HepG2 (cell line): ENCODE measurements around the gene ASIC2. TPM values are rescaled to one million over a fixed set of nuclear protein-coding genes. Genes with fewer than 3 reads are reported as not detected.

Source experiments
- ATAC-seq: fragments of 200-7000 bp; cut with Tn5 transposase; 3 replicates; pipeline ENCODE4 v1.9.1; 2020; ENCODE audit warnings: mild to moderate bottlenecking, moderate library complexity
- BruUV-seq: library from RNA; stranded (reverse); fragments of 400-500 nt; replicated peaks from 2 replicates; lab custom pipeline; 2021; lab: Mats Ljungman, UMichigan
- CTCF ChIA-PET: fragments of 300-600 bp; formaldehyde crosslinking; extraction: SDS; loops from one replicate; lab custom pipeline; 2021; ENCODE audit warnings: low total read pairs, inconsistent platforms, low intra/inter-chr PET ratio; lab: Yijun Ruan, JAX
- POLR2A ChIA-PET: fragments of 350-600 bp; sonication (Branson Sonifier 250); formaldehyde crosslinking; loops from one replicate; lab custom pipeline; 2020; ENCODE audit warnings: antibody characterized with exemption, inconsistent platforms; lab: Yijun Ruan, JAX
- DNase-seq: peaks from one replicate; pipeline ENCODE4 v3.0.0-alpha.2; 2015; ENCODE audit warnings: low spot score
- FAIRE-seq: peaks from 3 replicates; lab custom pipeline; 2011; peaks lifted over from hg19 to GRCh38; lab: Jason Lieb, UNC
- H2AFZ ChIP-seq: one replicate; pipeline ENCODE4 v1.6.1; 2011; ENCODE audit warnings: low read length, inconsistent platforms
- H3K27ac ChIP-seq: fragments of 300-600 bp; 3 replicates; pipeline ENCODE4 v1.8.0; 2011; ENCODE audit warnings: mixed run types, mild to moderate bottlenecking, mixed read lengths, low read length, inconsistent platforms; ENCODE audit not compliant: insufficient read depth; ENCODE audit errors: extremely low read length
- H3K27me3 ChIP-seq, 2 experiments: fragments of 200-600 bp in 1 of 2; 2 replicates in 1 of 2; 3 replicates in 1 of 2; pipeline versions ENCODE4 v1.6.0 to v1.8.0; 2011; ENCODE audit warnings: low read length in 2 of 2, mild to moderate bottlenecking in 2 of 2, moderate library complexity in 2 of 2, inconsistent platforms in 1 of 2; ENCODE audit not compliant: insufficient read depth in 2 of 2, control insufficient read depth in 1 of 2
- H3K36me3 ChIP-seq, 2 experiments: fragments of 200-600 bp in 1 of 2; replicated peaks in 1 of 2; 2 replicates in 1 of 2; 3 replicates in 1 of 2; pipeline versions ENCODE4 v1.5.1 to v1.8.0; 2011; ENCODE audit warnings: low read length in 2 of 2, inconsistent platforms in 1 of 2; ENCODE audit not compliant: insufficient read depth in 2 of 2, control insufficient read depth in 1 of 2
- H3K4me1 ChIP-seq: 2 replicates; pipeline ENCODE4 v1.5.1; 2012; ENCODE audit warnings: low read length, inconsistent platforms; ENCODE audit not compliant: insufficient read depth
- H3K4me2 ChIP-seq: 2 replicates; pipeline ENCODE4 v1.6.0; 2011; ENCODE audit warnings: low read depth, low read length, inconsistent platforms
- H3K4me3 ChIP-seq, 3 experiments: fragments of 200-600 bp in 1 of 3; sonication (generic), shearing (Covaris generic) in 1 of 3; replicated peaks in 1 of 3; 2 replicates each; pipeline ENCODE4 v1.5.1; 2011 to 2016; ENCODE audit warnings: low read length in 3 of 3, inconsistent platforms in 2 of 3, low read depth in 2 of 3, mild to moderate bottlenecking in 2 of 3, control low read depth in 1 of 3, mixed read lengths in 1 of 3; ENCODE audit not compliant: insufficient read depth in 1 of 3
- H3K79me2 ChIP-seq: one replicate; pipeline ENCODE4 v1.6.1; 2011; ENCODE audit warnings: low read length, inconsistent platforms; ENCODE audit not compliant: insufficient read depth
- H3K9ac ChIP-seq: 2 replicates; pipeline ENCODE4 v1.6.0; 2011; ENCODE audit warnings: mild to moderate bottlenecking, low read depth, low read length, inconsistent platforms; ENCODE audit not compliant: insufficient read depth
- H3K9me3 ChIP-seq: 2 replicates; pipeline ENCODE4 v1.5.1; 2012; ENCODE audit warnings: mild to moderate bottlenecking, low read length
- H4K20me1 ChIP-seq: 2 replicates; pipeline ENCODE4 v1.6.0; 2011; ENCODE audit warnings: inconsistent platforms, mild to moderate bottlenecking, low read length, moderate library complexity; ENCODE audit not compliant: insufficient read depth
- AGO2 ChIP-seq: fragments of 200-400 bp; formaldehyde crosslinking; optimal IDR thresholded peaks from 2 replicates; pipeline ENCODE3; 2017; ENCODE audit warnings: mild to moderate bottlenecking, low read depth, low read length, moderate library complexity
- GATA4 ChIP-seq: sonication (generic); IDR thresholded peaks from 2 replicates; pipeline ENCODE4 v1.6.1; 2016; ENCODE audit warnings: antibody characterized with exemption, low read depth, borderline replicate concordance
- HES4 ChIP-seq: sonication (generic); formaldehyde crosslinking; IDR thresholded peaks from 2 replicates; pipeline ENCODE4 v1.9.0; 2021; ENCODE audit warnings: mild to moderate bottlenecking, missing genetic modification reagents, borderline replicate concordance
- HOXA3 ChIP-seq: sonication (generic); formaldehyde crosslinking; IDR thresholded peaks from 2 replicates; pipeline ENCODE4 v1.5.0; 2020; ENCODE audit warnings: missing genetic modification reagents
- NFIC ChIP-seq: IDR thresholded peaks from 2 replicates; pipeline ENCODE4 v1.6.1; 2012; ENCODE audit warnings: mild to moderate bottlenecking, low read length, inconsistent platforms
- SAP130 ChIP-seq: IDR thresholded peaks from 2 replicates; pipeline ENCODE4 v1.6.1; 2016; ENCODE audit warnings: low read depth
- TAF15 ChIP-seq: fragments of 200-400 bp; formaldehyde crosslinking; IDR thresholded peaks from one replicate; pipeline ENCODE4 v1.6.1; 2018; ENCODE audit warnings: mild to moderate bottlenecking, low read depth, low read length; ENCODE audit not compliant: poor library complexity, severe bottlenecking
- ZNF839 ChIP-seq: sonication (generic); formaldehyde crosslinking; IDR thresholded peaks from 2 replicates; pipeline ENCODE4 v1.4.0; 2020; ENCODE audit warnings: missing genetic modification reagents, mild to moderate bottlenecking, borderline replicate concordance
- WGBS: methylation state at CpG from one replicate; pipeline ENCODE4 v1.1.6; 2017; ENCODE audit warnings: low lambda C conversion rate; 5-methylcytosine and 5-hydroxymethylcytosine counted together
- in situ Hi-C: cut with HindIII; loops from 2 replicates; pipeline ENCODE4 v1.10.0; 2017; ENCODE audit warnings: low pct_unique_long_range_greater_than_20kb; ENCODE audit not compliant: extremely low pct_ligation_motif_present
- intact Hi-C: fragments of 100-400 bp; cut with micrococcal nuclease; formaldehyde crosslinking; loops from one replicate; pipeline ENCODE4 v1.10.0; 2022; ENCODE audit not compliant: unreplicated experiment
- polyA plus RNA-seq, 8 experiments: library from polyadenylated mRNA; depleted of rRNA in 3 of 8; stranded (reverse) in 7 of 8; unstranded in 1 of 8; fragments of >200 nt; fragmentation: Illumina TruSeq in 4 of 8; extraction: Trizol in 4 of 8; gene quantifications; 2 replicates each; pipeline versions ENCODE4 v1.2.1 to v1.2.3, GENCODE V29; 2011 to 2016; ENCODE audit warnings: low read depth in 4 of 8, missing spikeins in 1 of 8, mixed read lengths in 1 of 8; ENCODE audit not compliant: insufficient read depth in 1 of 8
- total RNA-seq, 5 experiments: library from RNA; depleted of rRNA; stranded (reverse); fragments of >200 nt; fragmentation: Illumina TruSeq; extraction: Trizol; gene quantifications; 2 replicates each; pipeline ENCODE4 v1.2.3, GENCODE V29; 2016; ENCODE audit warnings: low read depth in 1 of 5
- TF ChIP-seq, protein P1 (sequence below): sonication (generic); formaldehyde crosslinking; IDR thresholded peaks from 2 replicates; pipeline ENCODE4 v1.8.1; 2023; ENCODE audit warnings: mild to moderate bottlenecking, missing genetic modification reagents
- TF ChIP-seq, protein P2 (sequence below): sonication (generic); formaldehyde crosslinking; IDR thresholded peaks from 2 replicates; pipeline ENCODE4 v1.5.0; 2020; ENCODE audit warnings: mild to moderate bottlenecking, missing genetic modification reagents
- TF ChIP-seq, protein P3 (sequence below): sonication (generic); formaldehyde crosslinking; conservative IDR thresholded peaks from 2 replicates; pipeline ENCODE4 v1.8.0; 2022; ENCODE audit warnings: mild to moderate bottlenecking, moderate library complexity, missing genetic modification reagents
- TF ChIP-seq, protein P4 (sequence below): sonication (generic); formaldehyde crosslinking; IDR thresholded peaks from 2 replicates; pipeline ENCODE4 v1.5.1; 2020; ENCODE audit warnings: mild to moderate bottlenecking, missing genetic modification reagents

The ASIC2 gene
- total and polyA plus RNA-seq, 2 of the 13 experiments (the other 11 are each of a cell fraction or from before 2014, with no cell fraction given), result not detected

DNA sequence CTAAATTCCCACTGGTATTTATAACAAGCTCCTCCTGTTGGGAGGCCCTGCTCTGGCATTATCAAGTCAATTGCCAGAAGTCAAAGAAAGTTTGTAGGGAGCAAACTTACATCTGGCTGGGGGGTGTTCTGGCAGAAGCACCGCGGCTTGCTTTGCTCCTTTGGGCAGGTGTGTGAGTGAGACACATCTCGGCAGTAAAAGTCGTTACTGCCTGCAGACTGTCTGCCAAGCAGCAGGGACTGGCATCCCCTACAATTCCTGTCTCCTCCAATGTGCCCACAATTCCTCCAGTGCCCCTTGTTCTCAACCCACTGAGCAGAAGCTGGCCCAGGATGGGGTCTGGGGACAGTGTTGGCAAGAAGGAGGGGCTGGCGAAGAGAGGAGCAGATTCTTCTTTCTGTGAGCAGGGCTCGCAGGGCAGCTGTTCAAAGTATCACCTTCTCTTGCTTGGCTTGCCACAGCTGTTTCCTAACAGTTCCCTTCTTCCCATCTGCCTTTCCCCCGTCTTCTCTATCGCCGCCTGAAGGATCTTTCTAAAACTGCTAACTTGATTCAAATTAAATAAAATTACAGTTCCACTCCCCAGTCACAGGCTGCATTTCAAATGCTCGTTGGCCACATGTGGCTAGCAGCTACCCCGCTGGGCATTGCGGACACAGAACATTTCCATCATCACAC, 271.2 kb downstream of the ASIC2 start:
- TF ChIP-seq HOXA3, result no peak
- TF ChIP-seq, protein P1, sequence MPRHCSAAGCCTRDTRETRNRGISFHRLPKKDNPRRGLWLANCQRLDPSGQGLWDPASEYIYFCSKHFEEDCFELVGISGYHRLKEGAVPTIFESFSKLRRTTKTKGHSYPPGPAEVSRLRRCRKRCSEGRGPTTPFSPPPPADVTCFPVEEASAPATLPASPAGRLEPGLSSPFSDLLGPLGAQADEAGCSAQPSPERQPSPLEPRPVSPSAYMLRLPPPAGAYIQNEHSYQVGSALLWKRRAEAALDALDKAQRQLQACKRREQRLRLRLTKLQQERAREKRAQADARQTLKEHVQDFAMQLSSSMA, result no peak
- no peak for TF ChIP-seq GATA4
- TF ChIP-seq NFIC, result no peak
- TF ChIP-seq, protein P2, sequence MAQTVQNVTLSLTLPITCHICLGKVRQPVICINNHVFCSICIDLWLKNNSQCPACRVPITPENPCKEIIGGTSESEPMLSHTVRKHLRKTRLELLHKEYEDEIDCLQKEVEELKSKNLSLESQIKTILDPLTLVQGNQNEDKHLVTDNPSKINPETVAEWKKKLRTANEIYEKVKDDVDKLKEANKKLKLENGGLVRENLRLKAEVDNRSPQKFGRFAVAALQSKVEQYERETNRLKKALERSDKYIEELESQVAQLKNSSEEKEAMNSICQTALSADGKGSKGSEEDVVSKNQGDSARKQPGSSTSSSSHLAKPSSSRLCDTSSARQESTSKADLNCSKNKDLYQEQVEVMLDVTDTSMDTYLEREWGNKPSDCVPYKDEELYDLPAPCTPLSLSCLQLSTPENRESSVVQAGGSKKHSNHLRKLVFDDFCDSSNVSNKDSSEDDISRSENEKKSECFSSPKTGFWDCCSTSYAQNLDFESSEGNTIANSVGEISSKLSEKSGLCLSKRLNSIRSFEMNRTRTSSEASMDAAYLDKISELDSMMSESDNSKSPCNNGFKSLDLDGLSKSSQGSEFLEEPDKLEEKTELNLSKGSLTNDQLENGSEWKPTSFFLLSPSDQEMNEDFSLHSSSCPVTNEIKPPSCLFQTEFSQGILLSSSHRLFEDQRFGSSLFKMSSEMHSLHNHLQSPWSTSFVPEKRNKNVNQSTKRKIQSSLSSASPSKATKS, result no peak
- TF ChIP-seq ZNF839, result no peak
- no peak for TF ChIP-seq AGO2
- TF ChIP-seq, protein P3, sequence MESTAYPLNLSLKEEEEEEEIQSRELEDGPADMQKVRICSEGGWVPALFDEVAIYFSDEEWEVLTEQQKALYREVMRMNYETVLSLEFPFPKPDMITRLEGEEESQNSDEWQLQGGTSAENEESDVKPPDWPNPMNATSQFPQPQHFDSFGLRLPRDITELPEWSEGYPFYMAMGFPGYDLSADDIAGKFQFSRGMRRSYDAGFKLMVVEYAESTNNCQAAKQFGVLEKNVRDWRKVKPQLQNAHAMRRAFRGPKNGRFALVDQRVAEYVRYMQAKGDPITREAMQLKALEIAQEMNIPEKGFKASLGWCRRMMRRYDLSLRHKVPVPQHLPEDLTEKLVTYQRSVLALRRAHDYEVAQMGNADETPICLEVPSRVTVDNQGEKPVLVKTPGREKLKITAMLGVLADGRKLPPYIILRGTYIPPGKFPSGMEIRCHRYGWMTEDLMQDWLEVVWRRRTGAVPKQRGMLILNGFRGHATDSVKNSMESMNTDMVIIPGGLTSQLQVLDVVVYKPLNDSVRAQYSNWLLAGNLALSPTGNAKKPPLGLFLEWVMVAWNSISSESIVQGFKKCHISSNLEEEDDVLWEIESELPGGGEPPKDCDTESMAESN (CRISPR knock-in tag), result no peak
- TF ChIP-seq TAF15, result no peak
- TF ChIP-seq HES4 (CRISPR knock-in tag), result no peak
- TF ChIP-seq SAP130, result no peak
- TF ChIP-seq, protein P4, sequence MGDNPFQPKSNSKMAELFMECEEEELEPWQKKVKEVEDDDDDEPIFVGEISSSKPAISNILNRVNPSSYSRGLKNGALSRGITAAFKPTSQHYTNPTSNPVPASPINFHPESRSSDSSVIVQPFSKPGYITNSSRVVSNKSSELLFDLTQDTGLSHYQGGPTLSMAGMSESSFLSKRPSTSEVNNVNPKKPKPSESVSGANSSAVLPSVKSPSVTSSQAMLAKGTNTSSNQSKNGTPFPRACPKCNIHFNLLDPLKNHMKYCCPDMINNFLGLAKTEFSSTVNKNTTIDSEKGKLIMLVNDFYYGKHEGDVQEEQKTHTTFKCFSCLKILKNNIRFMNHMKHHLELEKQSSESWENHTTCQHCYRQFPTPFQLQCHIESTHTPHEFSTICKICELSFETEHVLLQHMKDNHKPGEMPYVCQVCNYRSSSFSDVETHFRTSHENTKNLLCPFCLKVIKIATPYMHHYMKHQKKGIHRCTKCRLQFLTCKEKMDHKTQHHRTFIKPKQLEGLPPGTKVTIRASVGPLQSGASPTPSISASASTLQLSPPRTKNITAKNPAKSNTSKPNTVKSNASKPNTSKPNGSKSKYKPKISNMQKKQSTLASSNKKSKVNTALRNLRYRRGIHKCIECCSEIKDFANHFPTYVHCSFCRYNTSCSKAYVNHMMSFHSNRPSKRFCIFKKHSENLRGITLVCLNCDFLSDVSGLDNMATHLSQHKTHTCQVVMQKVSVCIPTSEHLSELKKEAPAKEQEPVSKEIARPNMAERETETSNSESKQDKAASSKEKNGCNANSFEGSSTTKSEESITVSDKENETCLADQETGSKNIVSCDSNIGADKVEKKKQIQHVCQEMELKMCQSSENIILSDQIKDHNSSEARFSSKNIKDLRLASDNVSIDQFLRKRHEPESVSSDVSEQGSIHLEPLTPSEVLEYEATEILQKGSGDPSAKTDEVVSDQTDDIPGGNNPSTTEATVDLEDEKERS, result no peak
- in situ Hi-C loops, result no loop called here
- WGBS, result 24% methylated on average over 8 of the region's 12 CpGs
- BruUV-seq, result no TSS peak
- Histone ChIP-seq H3K27ac (no peak overlapping the region), H3K4me3 (no peak overlapping the region), H3K4me2 (no peak overlapping the region), H3K79me2 (no peaks in the 10 kb centered on the region), H4K20me1 (no peaks in the 10 kb centered on the region), H3K27me3 (peaks cover 0 to 33% of the 10 kb centered on the region in 2 experiments; a peak in 4 of 5 replicates), H3K36me3 (no peaks in the 10 kb centered on the region), H3K4me1 (no peaks in the 10 kb centered on the region), H3K9ac (no peak overlapping the region), H3K9me3 (no peaks in the 10 kb centered on the region), H2AFZ (no peak overlapping the region)
- CTCF ChIA-PET, result no interaction called here
- DNase-seq, result no peak
- POLR2A ChIA-PET, result no interaction called here
- no peak for ATAC-seq
- FAIRE-seq, result no peak
- intact Hi-C loops, result no loop called here
